Measurements from ENCODE around the gene GPHN. TPM values are rescaled to one million over a fixed set of nuclear protein-coding genes. Genes with fewer than 3 reads are reported as not detected.

GPHN gene
- total RNA-seq, 4 donors from 2014 or later: 14.4 to 32.7 (median 21.1) TPM

DNA sequence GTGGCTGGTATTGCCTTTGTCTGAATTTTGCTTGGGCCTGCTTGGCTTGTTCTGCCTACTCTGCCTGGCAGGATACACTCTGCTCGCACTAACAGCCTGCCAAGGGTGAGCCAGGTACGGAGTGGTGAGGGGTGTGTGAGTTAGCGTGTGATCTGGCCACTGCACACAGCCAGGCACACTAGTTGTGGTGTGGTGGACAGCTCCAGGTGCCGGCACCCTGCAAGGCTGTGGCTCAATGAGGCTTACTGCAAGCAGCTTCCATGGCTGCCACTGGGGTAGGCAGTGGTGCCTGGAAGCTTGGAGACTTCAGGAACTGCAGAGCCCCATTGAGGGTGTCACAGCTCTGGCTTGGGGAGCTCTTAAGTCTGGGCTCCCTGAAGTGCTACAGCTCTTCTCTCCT, 87.4 kb downstream of the GPHN start:
- Histone ChIP-seq H3K9me3 (no peaks in the 10 kb centered on the region), H3K4me1 (no peaks in the 10 kb centered on the region), H3K4me3 (replicated peaks in 1 of 3) (no peak overlapping the region), H3K27ac (no peak overlapping the region), H3K36me3 (no peaks in the 10 kb centered on the region), H3K27me3 (no peaks in the 10 kb centered on the region)
- WGBS, 2 donors: 97 to 100% methylated on average over 3 to 4 of the region's 4 CpGs
- TF ChIP-seq CTCF (IDR thresholded peaks at IDR 0.05) (no peak), POLR2A (IDR thresholded peaks at IDR 0.05) (no peak)
- no peak for DNase-seq
- intact Hi-C loops (cut with DNase I): no loop called here

DNA sequence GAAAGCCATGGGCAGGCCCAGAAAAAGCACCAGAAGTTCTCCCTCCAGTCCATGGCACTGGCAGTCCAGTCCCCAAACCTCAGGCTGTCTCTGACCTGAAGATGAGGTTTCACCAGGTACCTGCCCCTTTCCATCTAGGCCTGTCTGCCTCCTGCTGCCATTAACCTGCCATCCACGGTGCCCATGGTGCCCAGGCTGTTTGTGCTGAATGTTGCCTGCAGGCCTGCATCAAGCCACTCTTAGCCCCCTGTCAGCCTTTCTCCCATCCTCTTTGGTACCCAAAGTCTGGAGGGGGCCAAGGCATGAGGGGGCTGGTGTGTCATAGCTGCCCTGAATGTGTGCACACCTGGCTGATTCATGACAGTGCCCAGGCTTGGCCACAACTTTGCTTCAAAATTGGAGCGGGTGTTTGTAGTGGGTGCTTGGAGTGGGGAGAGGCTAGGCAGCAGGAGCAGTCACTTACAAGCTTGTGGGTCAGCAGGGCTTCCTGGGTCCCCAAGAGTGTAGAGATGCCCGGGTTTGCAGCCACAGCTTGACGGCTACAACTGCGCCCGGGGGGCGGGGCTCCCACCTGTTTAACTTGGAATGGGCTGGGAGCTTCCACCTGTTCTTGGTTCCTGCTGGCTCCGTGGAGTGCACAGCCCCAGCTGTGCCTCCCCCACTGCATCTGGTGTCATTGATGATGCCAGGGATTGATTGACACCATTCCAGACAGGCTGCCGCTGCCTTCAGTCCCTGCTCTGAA, 88.5 kb downstream of the GPHN start:
- no peaks in the 10 kb centered on the region for H3K27me3 ChIP-seq
- intact Hi-C loops (cut with DNase I): no loop called here
- no peak overlapping the region for H3K27ac ChIP-seq
- no peaks in the 10 kb centered on the region for H3K36me3 ChIP-seq
- no peaks in the 10 kb centered on the region for H3K4me1 ChIP-seq
- 98 to 100% methylated on average over 4 to 8 of the region's 9 CpGs for WGBS, 2 donors
- no peaks in the 10 kb centered on the region for H3K9me3 ChIP-seq
- TF ChIP-seq CTCF (IDR thresholded peaks at IDR 0.05) (no peak), POLR2A (IDR thresholded peaks at IDR 0.05) (no peak)
- no peak overlapping the region for H3K4me3 ChIP-seq (replicated peaks in 1 of 3)
- no peak for DNase-seq

DNA sequence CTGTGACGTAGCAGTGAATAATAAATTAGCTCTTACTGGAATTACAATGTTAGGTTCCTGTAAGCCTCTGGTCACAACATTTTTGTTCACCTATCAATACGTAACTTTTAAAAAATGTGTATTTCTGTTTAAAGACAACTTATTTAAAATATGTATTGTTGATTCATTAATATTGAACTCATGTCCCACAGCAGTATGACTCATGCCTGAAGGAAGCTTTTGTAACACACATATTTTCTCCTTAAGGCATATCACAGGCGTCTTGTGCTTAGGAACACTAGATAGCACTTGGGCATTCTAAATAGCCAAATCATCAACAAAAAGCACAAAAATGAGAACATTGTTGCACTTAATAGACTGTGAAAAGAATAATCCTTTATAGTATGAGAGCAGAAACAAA, 92.5 kb downstream of the GPHN start:
- Histone ChIP-seq H3K9me3 (no peaks in the 10 kb centered on the region), H3K27me3 (no peaks in the 10 kb centered on the region), H3K27ac (no peak overlapping the region), H3K36me3 (no peaks in the 10 kb centered on the region), H3K4me3 (replicated peaks in 1 of 3) (no peak overlapping the region), H3K4me1 (no peaks in the 10 kb centered on the region)
- DNase-seq: no peak
- TF ChIP-seq POLR2A (IDR thresholded peaks at IDR 0.05): no peak
- no peak for TF ChIP-seq CTCF (IDR thresholded peaks at IDR 0.05)
- intact Hi-C loops (cut with DNase I): no loop called here
- WGBS, 2 donors: 95 to 97% methylated on average over 3 of the region's 3 CpGs

DNA sequence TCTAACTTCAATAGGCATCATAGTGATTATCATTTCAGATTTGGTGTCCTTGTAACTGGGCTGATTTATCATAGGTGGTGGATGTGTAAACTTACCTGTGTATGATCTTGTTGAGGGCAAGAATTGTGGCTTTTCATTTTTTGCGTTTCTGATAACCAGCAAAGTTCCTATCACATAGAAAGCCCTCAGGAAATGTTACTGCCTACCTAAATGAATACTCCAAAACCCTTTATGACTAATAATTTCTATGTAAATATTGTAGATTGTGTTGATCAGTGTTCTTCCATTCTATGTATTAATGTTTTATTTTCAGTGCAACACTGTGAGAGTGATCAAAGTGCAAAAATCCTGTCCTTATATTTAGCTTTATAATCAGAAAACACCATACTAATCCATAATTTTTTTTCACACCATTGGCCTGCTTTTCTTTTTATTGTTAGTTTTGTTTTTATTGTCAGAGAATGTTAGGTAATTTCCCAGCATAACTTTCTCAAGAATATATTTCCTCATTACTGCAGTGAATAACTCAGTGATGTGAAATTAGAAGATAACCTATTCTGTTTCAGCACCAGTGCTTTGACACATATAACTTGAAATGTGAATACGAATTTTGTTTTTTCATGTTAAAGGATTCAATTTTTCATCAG, 94.1 kb downstream of the GPHN start:
- H3K9me3 ChIP-seq: no peaks in the 10 kb centered on the region

More for the DNA sequence above, 94.1 kb downstream of the GPHN start:
- no peak for TF ChIP-seq CTCF (IDR thresholded peaks at IDR 0.05)
- TF ChIP-seq POLR2A (IDR thresholded peaks at IDR 0.05): no peak
- Histone ChIP-seq H3K27ac (no peak overlapping the region), H3K36me3 (no peaks in the 10 kb centered on the region), H3K27me3 (no peaks in the 10 kb centered on the region), H3K4me1 (no peaks in the 10 kb centered on the region), H3K4me3 (replicated peaks in 1 of 3) (no peak overlapping the region)
- 88% methylated on average over 2 of the region's 2 CpGs for WGBS, 2 donors
- intact Hi-C loops (cut with DNase I): no loop called here
- DNase-seq: no peak

Measured in thyroid gland (tissue), 4 donors.